Lung microvascular endothelial cell (primary cell): ENCODE data around the gene ADRA2A. TPM values are rescaled to one million over a fixed set of nuclear protein-coding genes. Genes with fewer than 3 reads are reported as not detected.

Source experiments
- DNase-seq, 2 donors: peaks; one replicate each; pipeline versions ENCODE4 v3.0.0 to v3.0.0-alpha.2; 2010; ENCODE audit warnings: low read depth in 2 of 2
- total RNA-seq: library from RNA; depleted of rRNA; stranded (reverse); fragments of >200 nt; gene quantifications from 2 replicates; pipeline ENCODE4 v1.2.1, GENCODE V29; 2014

The ADRA2A gene
- total RNA-seq, 1 donor from 2014 or later: under 0.01 TPM

- no peak for DNase-seq
Observed at GRCh38 chr10:111083222-111084095, 6.6 kb downstream of the ADRA2A start.

GRCh38 chr10:111084366-111085255 is 7.8 kb downstream of the ADRA2A start:
- DNase-seq: no peak

GRCh38 chr10:111085690-111086353 is 9.0 kb downstream of the ADRA2A start:
- DNase-seq: no peak

- DNase-seq: no peak
Observed at GRCh38 chr10:111086574-111086973, 9.7 kb downstream of the ADRA2A start.

GRCh38 chr10:111087331-111087756 is 10.5 kb downstream of the ADRA2A start:
- no peak for DNase-seq

GRCh38 chr10:111087968-111088505 is 11.2 kb downstream of the ADRA2A start:
- no peak for DNase-seq

GRCh38 chr10:111089293-111089692 is 12.5 kb downstream of the ADRA2A start:
- DNase-seq: no peak

GRCh38 chr10:111091833-111092232 is 15.0 kb downstream of the ADRA2A start:
- DNase-seq: no peak

- peak in 1 of 2 donors; percentile 43 for DNase-seq
Observed at GRCh38 chr10:111093741-111094380, 17.0 kb downstream of the ADRA2A start.

GRCh38 chr10:111098679-111099437 is 22.0 kb downstream of the ADRA2A start:
- peak; percentile 7 to 11 for DNase-seq

- DNase-seq: no peak
Observed at GRCh38 chr10:111100198-111100597, 23.4 kb downstream of the ADRA2A start.

GRCh38 chr10:111101796-111102195 is 25.0 kb downstream of the ADRA2A start:
- no peak for DNase-seq

GRCh38 chr10:111102359-111102837 is 25.6 kb downstream of the ADRA2A start:
- no peak for DNase-seq

GRCh38 chr10:111103196-111103840 is 26.5 kb downstream of the ADRA2A start:
- DNase-seq: no peak

- no peak for DNase-seq
Observed at GRCh38 chr10:111104811-111105210, 28.0 kb downstream of the ADRA2A start.

GRCh38 chr10:111106081-111106480 is 29.3 kb downstream of the ADRA2A start:
- no peak for DNase-seq

- no peak for DNase-seq
Observed at GRCh38 chr10:111107023-111107422, 30.2 kb downstream of the ADRA2A start.

- DNase-seq: no peak
Observed at GRCh38 chr10:111107846-111108245, 31.0 kb downstream of the ADRA2A start.

GRCh38 chr10:111108441-111108840 is 31.6 kb downstream of the ADRA2A start:
- DNase-seq: no peak
